Measurements from ENCODE around the gene KRT6C.
"Not testable (repeated sequence)": the region's sequence is repeated elsewhere in the genome, so short reads cannot be mapped to it uniquely, and the experiment has no call there.

KRT6C gene

GRCh38 chr12:52454411-52455201 lies 19.0 kb downstream of the KRT6C start:
- no peak for DNase-seq

DNA sequence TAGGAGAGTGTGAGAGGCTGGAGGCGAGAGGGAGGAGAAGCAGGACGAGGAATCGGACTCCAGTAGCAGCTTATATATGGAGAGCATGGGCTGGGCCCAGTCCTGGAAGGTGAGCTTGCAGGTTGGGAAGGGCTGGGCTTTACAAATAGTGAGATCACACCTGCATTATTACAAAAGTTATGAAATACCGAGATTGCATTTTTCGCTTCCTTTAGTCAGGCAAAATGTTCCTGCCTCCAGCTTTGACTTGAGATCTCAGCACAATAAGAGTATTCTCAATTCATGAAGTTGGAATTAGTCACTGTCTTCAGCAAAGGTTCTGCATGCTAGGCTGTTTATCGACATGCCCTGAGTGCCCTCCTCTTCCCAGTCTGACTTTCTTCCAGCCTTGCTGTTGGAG lies 21.5 kb downstream of the KRT6C start, which contains the start of gene KRT6B:
Gene KRT6B (minus strand): TSS at position 46 of the 400 bp plus-strand sequence. CDS start 68 bp downstream, outside the sequence.
- no peak for DNase-seq

GRCh38 chr12:52448228-52448627 lies 25.4 kb downstream of the KRT6C start:
- no peak for DNase-seq

- DNase-seq = not testable (repeated sequence)
Measured at GRCh38 chr12:52447196-52447595, 26.4 kb downstream of the KRT6C start.

DNA sequence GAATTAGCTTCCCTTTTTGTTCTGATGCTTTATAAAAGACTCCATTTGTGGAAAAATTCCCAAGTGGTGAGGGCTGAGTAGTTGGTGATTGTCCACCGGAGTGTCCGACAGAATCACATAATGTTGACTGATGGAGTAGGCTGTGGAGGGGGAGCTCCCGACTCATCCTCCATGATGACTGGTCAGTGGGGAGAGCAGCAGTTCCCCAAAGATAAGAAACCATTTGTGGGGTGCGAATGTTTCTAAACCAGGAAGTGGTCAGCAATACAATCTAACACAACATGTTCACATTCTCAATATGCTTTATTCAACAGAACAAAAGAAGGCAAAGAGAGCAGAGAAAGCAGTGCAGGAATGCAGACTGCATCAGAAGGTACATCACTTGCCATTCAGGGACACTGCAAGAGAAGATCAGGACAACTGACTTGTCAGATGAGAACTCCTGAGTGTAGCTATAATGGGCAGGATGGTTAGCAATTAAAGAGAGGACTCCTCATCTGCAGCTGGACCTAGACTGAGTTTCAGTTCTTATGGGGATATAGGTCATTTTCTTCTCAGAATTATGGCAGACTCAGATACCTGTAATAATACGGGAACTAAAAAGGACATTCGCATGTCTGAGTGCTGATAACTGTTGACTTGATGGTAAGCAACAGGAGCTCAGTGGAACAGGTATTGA lies 27.1 kb downstream of the KRT6C start:
- DNase-seq = no peak

DNA sequence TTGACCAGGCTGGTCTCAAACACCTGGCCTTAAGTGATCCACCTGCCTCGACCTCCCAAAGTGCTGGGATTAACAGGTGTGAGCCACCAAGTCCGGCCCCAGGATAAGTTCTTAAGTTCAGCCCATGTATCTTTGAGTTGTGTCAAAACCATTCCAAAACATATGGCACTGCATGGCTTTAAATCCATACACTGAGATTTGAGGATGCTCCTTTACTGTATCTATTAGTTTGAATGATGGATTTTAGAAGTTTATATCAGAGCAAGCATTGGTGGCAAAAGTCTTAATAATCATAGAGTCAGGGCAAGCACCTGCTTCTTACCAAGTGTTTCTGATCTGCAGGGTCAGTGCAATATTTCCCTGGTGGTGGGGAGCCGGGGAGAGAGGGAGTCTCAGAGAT lies 27.7 kb downstream of the KRT6C start:
- DNase-seq = no peak

DNA sequence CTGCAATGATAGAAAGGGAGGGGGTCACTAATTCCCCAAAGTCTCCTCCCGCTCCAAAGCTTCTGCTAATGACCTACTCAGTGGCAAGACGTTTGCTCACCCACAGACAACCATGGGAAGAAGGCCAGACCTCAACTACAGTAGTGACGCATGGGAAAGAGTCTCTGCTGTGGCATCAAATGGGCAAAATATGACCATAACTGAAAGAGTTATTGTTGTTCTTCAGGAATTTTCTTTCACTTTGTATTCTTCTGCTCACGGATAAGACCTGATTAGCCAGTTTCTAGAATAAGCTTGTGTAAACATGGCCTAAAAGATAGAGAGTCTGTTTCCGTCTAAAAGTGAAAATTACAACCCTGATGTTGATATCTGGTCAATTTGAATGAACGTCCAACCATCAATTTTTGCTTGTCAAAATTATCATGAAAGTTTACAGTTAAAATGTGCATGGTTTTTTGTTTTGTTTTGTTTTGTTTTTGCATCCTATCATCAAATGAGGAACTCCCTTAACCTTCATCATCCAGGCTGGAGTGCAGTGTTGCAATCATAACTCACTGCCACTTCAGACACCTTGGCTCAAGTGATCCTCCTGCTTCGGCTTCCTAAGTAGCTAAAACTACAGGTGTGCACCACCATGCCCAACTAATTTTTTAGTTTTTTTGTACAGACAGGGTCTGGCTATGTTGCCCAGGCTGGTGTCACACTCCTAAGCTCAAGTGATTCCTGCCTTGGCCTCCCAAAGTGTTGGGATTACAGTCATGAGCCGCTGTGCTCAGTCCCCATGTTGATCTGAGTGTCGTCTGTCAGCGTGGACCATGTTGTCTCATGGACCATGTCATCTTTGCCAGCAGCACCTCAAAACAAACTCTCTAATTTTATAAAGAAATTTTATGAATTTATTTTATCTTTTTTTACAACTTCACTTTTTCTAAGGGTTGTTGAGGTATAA lies 28.7 kb downstream of the KRT6C start:
- no peak for DNase-seq

GRCh38 chr12:52443966-52444365 lies 29.6 kb downstream of the KRT6C start:
- DNase-seq = no peak

GRCh38 chr12:52442600-52443061 lies 31.0 kb downstream of the KRT6C start:
- no peak for DNase-seq

GRCh38 chr12:52441320-52441911 lies 32.2 kb downstream of the KRT6C start:
- DNase-seq = no peak

GRCh38 chr12:52440821-52441319 lies 32.7 kb downstream of the KRT6C start:
- no peak for DNase-seq

DNA sequence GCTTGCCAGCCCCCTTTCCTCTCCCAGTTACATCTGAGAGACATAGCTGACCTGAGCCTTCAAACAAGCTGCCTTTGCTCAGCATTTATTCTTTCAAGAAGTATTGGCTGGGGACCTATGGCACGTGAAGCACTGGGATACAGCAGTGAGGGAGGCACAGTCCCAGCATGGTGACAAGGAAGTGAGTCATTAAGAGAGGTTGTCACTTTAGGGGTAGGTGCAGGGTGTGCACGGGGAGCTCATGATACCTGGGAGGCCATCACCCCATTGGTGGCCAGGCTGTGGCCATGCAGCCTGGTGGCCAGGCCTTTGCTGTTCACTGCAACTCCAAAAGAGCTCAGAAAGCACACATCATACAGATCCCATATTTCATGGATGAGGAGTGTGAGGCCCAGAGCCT lies 33.8 kb downstream of the KRT6C start:
- no peak for DNase-seq

GRCh38 chr12:52439420-52439819 lies 34.2 kb downstream of the KRT6C start:
- no peak for DNase-seq

DNA sequence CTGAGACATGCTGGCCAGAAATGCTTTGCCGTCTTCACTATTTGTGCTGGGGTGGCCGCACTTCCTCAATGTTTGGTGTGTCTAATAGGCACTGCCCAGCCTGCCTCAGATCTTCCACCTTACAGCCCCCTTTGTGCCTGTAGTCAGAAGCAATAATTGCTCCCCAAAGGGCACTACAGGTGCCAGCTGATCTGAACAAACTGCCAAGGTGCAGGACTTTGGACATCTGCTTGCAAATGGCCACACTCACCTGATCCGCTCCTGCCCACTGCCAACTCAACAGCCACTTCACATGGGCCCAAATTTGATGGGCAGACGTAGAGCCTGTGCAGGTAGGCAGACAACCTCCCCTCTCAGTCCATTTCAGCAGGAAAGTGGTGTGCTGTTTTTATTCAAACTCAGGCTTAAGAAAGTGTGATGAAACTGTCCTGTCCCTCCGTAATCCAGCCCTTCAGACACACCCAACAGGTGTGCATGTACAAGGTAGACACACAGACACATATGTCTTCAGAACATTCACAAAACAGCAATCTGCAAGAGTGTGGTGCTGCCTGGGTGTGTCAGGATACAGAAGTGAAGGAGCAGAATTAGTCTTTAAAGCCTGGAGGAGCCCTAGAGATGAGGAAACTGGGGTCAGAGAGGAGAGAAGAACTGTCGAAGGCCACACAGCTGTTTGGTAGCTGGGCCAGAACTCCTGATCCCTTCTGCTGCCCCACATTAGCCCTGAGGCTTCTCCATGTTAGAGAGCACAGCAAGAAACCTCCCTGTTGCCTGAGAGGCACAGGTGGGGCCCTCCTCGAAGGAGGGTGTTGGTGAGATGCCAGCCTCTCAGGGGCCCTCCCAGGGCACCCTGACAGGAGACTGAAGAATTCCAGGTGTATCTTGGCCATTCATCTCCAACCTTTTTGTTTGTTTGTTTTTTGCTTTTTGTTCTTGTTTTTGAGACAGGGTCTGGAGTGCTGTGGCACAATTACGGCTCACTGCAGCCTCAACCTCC lies 35.0 kb downstream of the KRT6C start:
- DNase-seq = no peak

- no peak for DNase-seq
Measured at GRCh38 chr12:52437508-52437907, 36.1 kb downstream of the KRT6C start.

- DNase-seq = no peak
Measured at GRCh38 chr12:52436828-52437474, 36.7 kb downstream of the KRT6C start.

- no peak for DNase-seq
Measured at GRCh38 chr12:52436000-52436827, 37.4 kb downstream of the KRT6C start.

GRCh38 chr12:52435659-52435999 lies 38.0 kb downstream of the KRT6C start:
- DNase-seq = no peak

GRCh38 chr12:52434760-52435530 lies 38.7 kb downstream of the KRT6C start:
- DNase-seq = no peak
